ENCODE measurements around the gene DEFB129.

- TF ChIP-seq POLR2AphosphoS5 (IDR thresholded peaks at IDR 0.05; ENCODE audit: low read depth) (no peak), CTCF (conservative IDR thresholded peaks at IDR 0.05; ENCODE audit: low read depth in 2 of 2) (no peak), ZNF331 (CRISPR knock-in tag; IDR thresholded peaks at IDR 0.05; ENCODE audit: low read depth) (no peak)
Observed at GRCh38 chr20:227439-228105, 514 bp downstream of the DEFB129 start.

Measured in GM23338 (cell line).